HG03521 (cell line): ENCODE measurements around the gene ADCY1.

Source experiments
- ATAC-seq: cut with Tn5 transposase; IDR thresholded peaks from one replicate; pipeline ENCODE4 v1.9.1; 2021; ENCODE audit warnings: mild to moderate bottlenecking, moderate library complexity; ENCODE audit not compliant: unreplicated experiment

The ADCY1 gene

GRCh38 chr7:45576249-45576929, 2.2 kb downstream of the ADCY1 start:
- no peak for ATAC-seq

- ATAC-seq, result no peak
These were observed 3.9 kb downstream of the ADCY1 start for GRCh38 chr7:45578022-45578421.

- no peak for ATAC-seq
These were observed 4.3 kb downstream of the ADCY1 start for GRCh38 chr7:45578467-45578866.

GRCh38 chr7:45579391-45579801, 5.2 kb downstream of the ADCY1 start:
- ATAC-seq, result no peak

- ATAC-seq, result no peak
These were observed 6.1 kb downstream of the ADCY1 start for GRCh38 chr7:45580053-45580872.

- ATAC-seq, result no peak
These were observed 7.2 kb downstream of the ADCY1 start for GRCh38 chr7:45581271-45581780.

- no peak for ATAC-seq
These were observed 8.1 kb downstream of the ADCY1 start for GRCh38 chr7:45582136-45582749.

- ATAC-seq, result no peak
These were observed 8.7 kb downstream of the ADCY1 start for GRCh38 chr7:45582868-45583277.

GRCh38 chr7:45583296-45583695, 9.1 kb downstream of the ADCY1 start:
- ATAC-seq, result no peak

- no peak for ATAC-seq
These were observed 10.4 kb downstream of the ADCY1 start for GRCh38 chr7:45584261-45585210.

- ATAC-seq, result no peak
These were observed 11.5 kb downstream of the ADCY1 start for GRCh38 chr7:45585628-45586027.

- no peak for ATAC-seq
These were observed 12.7 kb downstream of the ADCY1 start for GRCh38 chr7:45586542-45587520.

- no peak for ATAC-seq
These were observed 14.3 kb downstream of the ADCY1 start for GRCh38 chr7:45588466-45588865.

- ATAC-seq, result no peak
These were observed 14.9 kb downstream of the ADCY1 start for GRCh38 chr7:45589061-45589460.

GRCh38 chr7:45589915-45590678, 15.9 kb downstream of the ADCY1 start:
- no peak for ATAC-seq

GRCh38 chr7:45590679-45591057, 16.5 kb downstream of the ADCY1 start:
- ATAC-seq, result no peak

- no peak for ATAC-seq
These were observed 17.1 kb downstream of the ADCY1 start for GRCh38 chr7:45591101-45591906.
